CD4-positive, alpha-beta T cell treated with Interleukin-12 subunit alpha and Interleukin-12 subunit beta, for 1 hour (primary cell): Measurements from ENCODE around the gene FAM50B.

ENCODE experiments used
- DNase-seq: peaks from one replicate; pipeline ENCODE4 v3.0.0-alpha.2; 2020

FAM50B gene

GRCh38 chr6:3875486-3875885 is 26.3 kb downstream of the FAM50B start:
- no peak for DNase-seq

GRCh38 chr6:3876101-3876500 is 26.9 kb downstream of the FAM50B start:
- DNase-seq = no peak

GRCh38 chr6:3876866-3877265 is 27.7 kb downstream of the FAM50B start:
- DNase-seq = no peak

- DNase-seq = no peak
Observed at GRCh38 chr6:3878048-3878666, 29.0 kb downstream of the FAM50B start.

- no peak for DNase-seq
Observed at GRCh38 chr6:3879194-3879952, 30.2 kb downstream of the FAM50B start.

- no peak for DNase-seq
Observed at GRCh38 chr6:3881711-3882421, 32.7 kb downstream of the FAM50B start.

- DNase-seq = no peak
Observed at GRCh38 chr6:3882431-3882830, 33.3 kb downstream of the FAM50B start.

- DNase-seq = no peak
Observed at GRCh38 chr6:3882866-3883265, 33.7 kb downstream of the FAM50B start.

- no peak for DNase-seq
Observed at GRCh38 chr6:3884007-3884745, 35.0 kb downstream of the FAM50B start.

GRCh38 chr6:3885262-3886036 is 36.3 kb downstream of the FAM50B start:
- DNase-seq = no peak

- peak; percentile 7 for DNase-seq
Observed at GRCh38 chr6:3887150-3887700, 38.1 kb downstream of the FAM50B start.

GRCh38 chr6:3888153-3888957 is 39.2 kb downstream of the FAM50B start:
- DNase-seq = no peak

GRCh38 chr6:3890047-3890446 is 40.9 kb downstream of the FAM50B start:
- DNase-seq = no peak

GRCh38 chr6:3891883-3892282 is 42.7 kb downstream of the FAM50B start:
- DNase-seq = no peak

- DNase-seq = no peak
Observed at GRCh38 chr6:3892603-3893002, 43.4 kb downstream of the FAM50B start.

- DNase-seq = no peak
Observed at GRCh38 chr6:3893487-3893886, 44.3 kb downstream of the FAM50B start.

GRCh38 chr6:3893917-3894316 is 44.7 kb downstream of the FAM50B start:
- DNase-seq = no peak

GRCh38 chr6:3894590-3895311 is 45.6 kb downstream of the FAM50B start:
- DNase-seq = no peak

- no peak for DNase-seq
Observed at GRCh38 chr6:3895312-3895653, 46.1 kb downstream of the FAM50B start.

GRCh38 chr6:3895805-3896204 is 46.6 kb downstream of the FAM50B start:
- DNase-seq = no peak
